OCI-LY7 (cell line): Measurements from ENCODE around the gene EEF2K.

Experiments used
- CTCF ChIP-seq: fragments of 200-600 bp; sonication (generic); conservative IDR thresholded peaks from 2 replicates; pipeline ENCODE4 v1.5.1; 2014; ENCODE audit warnings: mild to moderate bottlenecking, antibody characterized with exemption, low read length, moderate library complexity, mixed read lengths
- EZH2phosphoT487 ChIP-seq: fragments of 200-600 bp; sonication (generic); IDR thresholded peaks from 2 replicates; pipeline ENCODE4 v1.6.1; 2018; ENCODE audit warnings: low read depth, borderline replicate concordance, mild to moderate bottlenecking, mixed run types, antibody characterized with exemption, low read length, moderate library complexity, mixed read lengths

- TF ChIP-seq EZH2phosphoT487, result no peak
- TF ChIP-seq CTCF, result no peak
These were observed 79.0 kb downstream of the EEF2K start for GRCh38 chr16:22285080-22285479.
